Ishikawa (cell line): ENCODE measurements around the gene SEM1.

Experiments used
- CEBPB ChIP-seq: IDR thresholded peaks from 2 replicates; pipeline ENCODE4 v1.6.1; 2012
- CREB1 ChIP-seq: IDR thresholded peaks from 2 replicates; pipeline ENCODE4 v1.6.1; 2012; ENCODE audit warnings: low read depth
- EGR1 ChIP-seq: IDR thresholded peaks from 2 replicates; pipeline ENCODE4 v1.6.1; 2012
- EP300 ChIP-seq: IDR thresholded peaks from 2 replicates; pipeline ENCODE4 v1.6.1; 2012; ENCODE audit warnings: borderline replicate concordance
- FOXM1 ChIP-seq: IDR thresholded peaks from 2 replicates; pipeline ENCODE4 v1.6.1; 2012; ENCODE audit warnings: low read depth, borderline replicate concordance
- NFIC ChIP-seq: IDR thresholded peaks from 2 replicates; pipeline ENCODE4 v1.6.1; 2012
- RAD21 ChIP-seq: IDR thresholded peaks from 2 replicates; pipeline ENCODE4 v1.6.1; 2012; ENCODE audit warnings: low read depth
- TAF1 ChIP-seq: IDR thresholded peaks from 2 replicates; pipeline ENCODE4 v1.6.1; 2012; ENCODE audit warnings: low read depth, mild to moderate bottlenecking
- TCF12 ChIP-seq: IDR thresholded peaks from 2 replicates; pipeline ENCODE4 v1.6.1; 2012; ENCODE audit warnings: low read depth
- TEAD4 ChIP-seq: IDR thresholded peaks from 2 replicates; pipeline ENCODE4 v1.6.1; 2012
- YY1 ChIP-seq: IDR thresholded peaks from 2 replicates; pipeline ENCODE4 v1.6.1; 2012; ENCODE audit warnings: low read depth
- ZBTB7A ChIP-seq: IDR thresholded peaks from 2 replicates; pipeline ENCODE4 v1.6.1; 2012; ENCODE audit warnings: low read depth
- TF ChIP-seq, protein P1 (sequence below): IDR thresholded peaks from 2 replicates; pipeline ENCODE4 v1.6.1; 2012; ENCODE audit warnings: low read depth, mild to moderate bottlenecking
- TF ChIP-seq, protein P2 (sequence below): IDR thresholded peaks from 2 replicates; pipeline ENCODE4 v1.6.1; 2012
- TF ChIP-seq, protein P3 (sequence below): IDR thresholded peaks from 2 replicates; pipeline ENCODE4 v1.6.1; 2012

The SEM1 gene

DNA sequence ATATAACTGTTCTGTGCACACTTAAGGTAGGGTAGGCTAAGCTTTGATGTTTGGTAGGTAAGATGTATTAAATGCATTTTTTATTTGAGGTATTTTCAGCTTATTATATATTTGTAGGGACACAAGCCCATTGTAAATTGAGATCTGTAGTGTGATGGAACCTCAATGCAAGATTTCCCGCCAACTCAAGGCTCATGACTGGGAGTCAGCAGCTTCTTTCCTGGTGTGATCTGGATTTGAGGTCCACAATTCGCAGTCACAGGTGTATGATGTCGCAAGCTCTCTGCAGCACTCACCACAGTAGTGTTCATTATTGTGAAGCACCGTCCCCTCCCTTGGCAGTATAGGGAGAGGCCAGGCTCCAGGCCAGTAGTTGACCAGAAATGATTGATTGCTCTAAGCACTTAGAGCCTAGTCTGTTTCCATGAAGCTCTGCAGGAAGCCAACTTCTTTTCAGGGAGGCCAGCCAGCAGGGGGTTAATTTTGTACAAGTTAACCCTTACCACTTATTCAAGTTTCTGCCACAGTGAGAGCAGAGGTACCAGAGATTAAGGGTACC is 54.9 kb downstream of the SEM1 start:
- TF ChIP-seq TCF12 (peak; percentile 73), YY1 (no peak), FOXM1 (no peak), EGR1 (no peak), CREB1 (no peak), TEAD4 (no peak), RAD21 (no peak), ZBTB7A (no peak), NFIC (peak; percentile 70), EP300 (peak; percentile 59; the same call in 1 of the 2 replicates), CEBPB (peak; percentile 94), TAF1 (no peak)
- TF ChIP-seq, protein P1, sequence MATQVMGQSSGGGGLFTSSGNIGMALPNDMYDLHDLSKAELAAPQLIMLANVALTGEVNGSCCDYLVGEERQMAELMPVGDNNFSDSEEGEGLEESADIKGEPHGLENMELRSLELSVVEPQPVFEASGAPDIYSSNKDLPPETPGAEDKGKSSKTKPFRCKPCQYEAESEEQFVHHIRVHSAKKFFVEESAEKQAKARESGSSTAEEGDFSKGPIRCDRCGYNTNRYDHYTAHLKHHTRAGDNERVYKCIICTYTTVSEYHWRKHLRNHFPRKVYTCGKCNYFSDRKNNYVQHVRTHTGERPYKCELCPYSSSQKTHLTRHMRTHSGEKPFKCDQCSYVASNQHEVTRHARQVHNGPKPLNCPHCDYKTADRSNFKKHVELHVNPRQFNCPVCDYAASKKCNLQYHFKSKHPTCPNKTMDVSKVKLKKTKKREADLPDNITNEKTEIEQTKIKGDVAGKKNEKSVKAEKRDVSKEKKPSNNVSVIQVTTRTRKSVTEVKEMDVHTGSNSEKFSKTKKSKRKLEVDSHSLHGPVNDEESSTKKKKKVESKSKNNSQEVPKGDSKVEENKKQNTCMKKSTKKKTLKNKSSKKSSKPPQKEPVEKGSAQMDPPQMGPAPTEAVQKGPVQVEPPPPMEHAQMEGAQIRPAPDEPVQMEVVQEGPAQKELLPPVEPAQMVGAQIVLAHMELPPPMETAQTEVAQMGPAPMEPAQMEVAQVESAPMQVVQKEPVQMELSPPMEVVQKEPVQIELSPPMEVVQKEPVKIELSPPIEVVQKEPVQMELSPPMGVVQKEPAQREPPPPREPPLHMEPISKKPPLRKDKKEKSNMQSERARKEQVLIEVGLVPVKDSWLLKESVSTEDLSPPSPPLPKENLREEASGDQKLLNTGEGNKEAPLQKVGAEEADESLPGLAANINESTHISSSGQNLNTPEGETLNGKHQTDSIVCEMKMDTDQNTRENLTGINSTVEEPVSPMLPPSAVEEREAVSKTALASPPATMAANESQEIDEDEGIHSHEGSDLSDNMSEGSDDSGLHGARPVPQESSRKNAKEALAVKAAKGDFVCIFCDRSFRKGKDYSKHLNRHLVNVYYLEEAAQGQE = no peak
- TF ChIP-seq, protein P2, sequence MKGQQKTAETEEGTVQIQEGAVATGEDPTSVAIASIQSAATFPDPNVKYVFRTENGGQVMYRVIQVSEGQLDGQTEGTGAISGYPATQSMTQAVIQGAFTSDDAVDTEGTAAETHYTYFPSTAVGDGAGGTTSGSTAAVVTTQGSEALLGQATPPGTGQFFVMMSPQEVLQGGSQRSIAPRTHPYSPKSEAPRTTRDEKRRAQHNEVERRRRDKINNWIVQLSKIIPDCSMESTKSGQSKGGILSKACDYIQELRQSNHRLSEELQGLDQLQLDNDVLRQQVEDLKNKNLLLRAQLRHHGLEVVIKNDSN = no peak
- TF ChIP-seq, protein P3, sequence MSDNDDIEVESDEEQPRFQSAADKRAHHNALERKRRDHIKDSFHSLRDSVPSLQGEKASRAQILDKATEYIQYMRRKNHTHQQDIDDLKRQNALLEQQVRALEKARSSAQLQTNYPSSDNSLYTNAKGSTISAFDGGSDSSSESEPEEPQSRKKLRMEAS = peak; percentile 62

DNA sequence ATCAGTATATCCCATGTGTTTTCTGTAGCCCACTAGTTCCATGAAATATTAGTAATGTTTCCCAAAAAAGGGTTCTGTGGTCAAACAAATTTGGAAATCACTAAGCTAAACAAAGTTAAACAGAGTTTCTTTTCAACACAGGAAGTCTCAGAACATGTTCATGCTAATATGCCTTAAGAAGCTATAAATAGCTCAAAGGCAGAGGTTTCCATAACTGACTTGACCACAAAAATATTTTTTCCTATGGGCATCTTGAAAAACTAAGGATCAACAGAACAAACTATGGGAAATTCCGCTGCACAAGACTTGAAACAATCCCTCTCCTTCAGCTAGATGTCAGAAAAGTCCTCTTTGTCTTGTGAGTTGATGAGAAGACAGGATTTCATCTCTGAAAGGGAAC is 59.7 kb downstream of the SEM1 start:
- TF ChIP-seq RAD21 (no peak), TCF12 (no peak), CREB1 (no peak), TAF1 (no peak), TEAD4 (no peak), ZBTB7A (no peak), EP300 (no peak), YY1 (no peak), EGR1 (no peak), CEBPB (no peak), NFIC (no peak), FOXM1 (no peak)
- TF ChIP-seq, protein P2 = no peak
- TF ChIP-seq, protein P1 = no peak
- TF ChIP-seq, protein P3 = no peak

DNA sequence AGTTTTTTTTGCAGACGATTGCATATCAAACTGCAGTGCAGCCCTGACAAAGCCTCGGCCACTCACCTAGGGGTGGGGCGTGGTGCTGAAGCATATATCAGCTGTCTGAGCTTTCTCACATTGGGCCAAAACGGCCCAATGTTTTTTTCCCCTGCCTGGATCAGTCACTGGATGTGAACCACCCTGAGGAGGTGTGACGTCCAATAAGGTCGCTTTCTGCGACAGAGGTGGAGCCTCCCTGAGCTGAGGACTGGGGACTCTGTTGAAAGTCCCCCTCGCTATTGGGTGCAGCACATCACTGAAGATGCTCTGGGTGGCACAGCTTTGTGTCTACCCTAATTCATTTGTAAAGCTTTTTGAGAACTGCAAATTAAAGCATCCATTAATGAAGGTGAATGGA is 60.9 kb downstream of the SEM1 start:
- TF ChIP-seq TAF1 = no peak
- TF ChIP-seq ZBTB7A = no peak

DNA sequence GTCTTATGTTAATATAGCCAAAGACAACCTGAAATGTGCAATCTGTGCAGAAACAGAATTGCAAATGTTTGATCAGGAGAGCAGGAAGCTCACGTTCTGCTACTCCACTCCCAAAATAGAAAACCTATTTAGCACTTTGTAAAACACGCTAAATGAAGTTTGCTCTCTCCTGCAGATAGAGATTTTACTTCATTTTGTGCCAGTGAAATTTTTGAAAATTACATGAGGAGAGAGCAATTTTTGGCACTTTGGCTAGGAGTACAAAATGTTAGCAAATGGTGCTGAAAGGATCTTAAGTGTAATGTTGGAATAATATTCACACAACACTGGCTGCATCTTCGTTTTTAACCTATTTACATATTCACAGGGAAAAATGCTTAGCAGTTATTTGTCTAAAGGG is 61.9 kb downstream of the SEM1 start:
- TF ChIP-seq FOXM1 (no peak), TAF1 (no peak)
- TF ChIP-seq, protein P1 = no peak

DNA sequence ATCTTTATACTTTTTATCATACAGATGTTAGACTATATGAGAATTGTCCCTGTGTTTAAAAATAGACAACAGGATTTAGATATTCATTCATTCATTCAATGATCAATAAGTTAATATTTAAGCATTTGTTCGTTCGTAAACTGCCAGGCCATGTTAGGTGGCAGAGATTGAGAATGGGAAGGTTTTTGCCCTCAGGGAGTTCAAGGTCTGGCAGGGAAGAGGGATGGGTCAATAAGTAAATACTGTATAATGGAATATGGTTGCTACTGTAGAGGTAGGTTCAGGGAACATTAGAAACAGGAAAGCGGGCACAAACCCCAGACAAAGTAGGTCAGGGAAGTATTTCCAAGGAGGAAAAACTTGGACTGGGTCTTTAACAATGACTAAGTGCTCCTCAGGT is 64.6 kb downstream of the SEM1 start:
- TF ChIP-seq YY1 = no peak
- no peak for TF ChIP-seq NFIC
- TF ChIP-seq, protein P3 = no peak
- no peak for TF ChIP-seq TCF12
- no peak for TF ChIP-seq ZBTB7A
- no peak for TF ChIP-seq EGR1
- TF ChIP-seq TAF1 = no peak
- TF ChIP-seq, protein P2 = no peak
- TF ChIP-seq, protein P1 = no peak
